IPS-NIHi7 (cell line): ENCODE measurements around the gene ZNF445.
"Not testable (repeated sequence)": the region's sequence is repeated elsewhere in the genome, so short reads cannot be mapped to it uniquely, and the experiment has no call there.

Experiments used
- DNase-seq: peaks from one replicate; pipeline ENCODE4 v3.0.0; 2012; ENCODE audit warnings: mixed read lengths; ENCODE audit errors: extremely low spot score

Gene ZNF445

DNA sequence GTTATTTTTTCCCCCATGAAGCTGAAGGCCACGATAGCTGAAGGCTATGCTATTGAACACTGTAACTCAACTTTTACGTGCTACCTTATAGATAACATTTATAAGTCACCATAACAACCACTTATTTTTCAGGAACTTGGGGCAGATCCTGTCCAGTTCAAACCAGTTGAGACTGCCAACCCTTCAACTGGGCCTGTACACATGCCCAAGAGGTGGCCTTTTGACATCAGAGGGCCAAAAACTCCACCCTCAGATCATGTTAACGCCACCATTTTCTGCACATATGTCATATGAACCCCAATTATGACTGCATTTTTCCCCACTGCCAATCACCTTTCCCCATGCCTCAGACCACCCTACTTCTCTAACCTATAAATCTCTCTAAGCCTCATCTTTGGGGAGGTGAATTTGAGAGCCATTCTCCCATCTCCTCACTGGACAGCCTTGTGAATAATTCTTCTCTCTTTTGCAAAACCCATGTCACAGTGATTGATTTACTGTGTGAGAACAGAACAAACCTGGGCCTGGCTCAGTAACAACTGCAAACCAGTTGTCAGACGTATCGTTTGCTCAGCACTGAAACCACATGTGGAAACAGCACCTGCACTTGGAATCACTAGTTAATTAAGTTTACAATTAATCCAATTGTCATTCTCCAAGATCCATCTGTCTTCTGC is 42.5 kb downstream of the ZNF445 start:
- no peak for DNase-seq

DNA sequence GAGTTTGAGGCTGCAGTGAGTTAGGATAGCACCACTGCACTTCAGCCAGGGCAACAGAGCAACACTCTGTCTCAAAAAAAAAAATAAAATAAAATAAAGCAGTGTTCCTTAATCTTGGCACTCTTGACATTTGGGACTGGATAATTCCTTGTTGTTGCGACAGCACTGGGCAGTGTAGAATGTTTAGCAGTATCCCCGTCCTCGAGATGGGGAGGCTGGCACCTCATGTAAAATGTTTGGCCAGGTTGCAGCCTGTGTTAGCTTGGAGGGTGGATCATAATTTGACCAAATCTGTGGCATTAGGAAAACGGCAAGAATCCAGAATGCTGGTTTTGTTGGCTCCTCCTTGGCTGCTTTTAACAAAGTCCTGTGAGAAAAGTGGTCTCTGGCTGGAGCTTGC is 47.0 kb downstream of the ZNF445 start:
- no peak for DNase-seq

DNA sequence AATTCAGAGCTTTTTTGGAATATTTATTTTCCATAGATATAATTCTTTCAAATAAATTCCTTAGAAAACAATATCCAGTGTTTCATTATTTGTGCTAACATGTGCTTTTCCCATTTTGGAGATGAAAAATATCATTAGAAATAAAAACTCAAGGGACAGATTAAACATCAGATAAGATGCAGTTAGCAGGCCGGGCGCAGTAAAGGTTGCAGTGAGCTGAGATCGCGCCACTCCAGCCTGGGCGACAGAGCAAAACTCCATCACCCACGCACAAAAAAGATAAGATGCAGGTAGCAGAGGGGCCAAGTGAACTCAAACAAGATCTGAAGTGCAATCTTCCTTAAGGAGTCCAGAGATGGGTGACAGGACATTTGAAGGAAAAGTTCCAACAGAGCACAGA is 48.0 kb downstream of the ZNF445 start:
- DNase-seq: no peak

DNA sequence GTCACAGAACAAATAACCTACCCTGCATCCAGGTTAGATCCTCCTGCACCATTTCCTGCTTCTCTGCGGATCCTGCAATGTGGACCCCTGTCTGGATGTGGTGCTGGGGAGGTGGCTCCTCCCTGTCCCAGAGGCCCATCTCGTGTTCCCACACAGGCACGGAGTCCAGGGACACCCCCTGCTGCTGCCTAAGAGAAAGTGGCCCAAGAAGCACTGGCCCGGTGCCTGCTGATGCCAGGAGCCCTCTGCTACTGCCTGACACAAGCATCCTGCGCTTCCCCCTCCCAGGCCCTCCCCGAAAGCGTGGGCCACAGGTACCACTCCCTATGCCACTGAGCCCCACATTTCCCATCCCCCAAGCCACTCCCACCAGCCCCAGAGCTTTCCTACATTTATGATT is 48.6 kb downstream of the ZNF445 start:
- no peak for DNase-seq

DNA sequence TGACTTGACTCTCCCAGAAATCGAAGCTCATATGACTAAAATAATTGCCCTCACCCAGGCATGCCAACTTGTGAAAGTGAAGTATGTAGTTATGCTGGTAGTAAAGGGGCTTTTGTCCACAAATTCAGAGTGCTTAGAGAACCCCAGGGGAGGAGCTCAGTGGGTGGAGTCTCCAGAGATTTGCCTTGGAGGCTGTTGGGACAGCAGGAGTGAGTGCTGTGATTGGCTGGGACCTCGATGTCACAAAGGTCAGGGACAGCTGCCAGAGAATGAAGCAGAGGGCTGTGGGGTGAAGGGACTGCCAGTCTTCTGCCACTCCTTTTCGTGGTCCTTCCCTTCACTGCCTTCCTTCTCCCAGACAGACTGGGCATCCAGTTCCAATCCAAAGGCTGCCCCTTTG is 49.8 kb downstream of the ZNF445 start:
- DNase-seq: peak; percentile 63

DNA sequence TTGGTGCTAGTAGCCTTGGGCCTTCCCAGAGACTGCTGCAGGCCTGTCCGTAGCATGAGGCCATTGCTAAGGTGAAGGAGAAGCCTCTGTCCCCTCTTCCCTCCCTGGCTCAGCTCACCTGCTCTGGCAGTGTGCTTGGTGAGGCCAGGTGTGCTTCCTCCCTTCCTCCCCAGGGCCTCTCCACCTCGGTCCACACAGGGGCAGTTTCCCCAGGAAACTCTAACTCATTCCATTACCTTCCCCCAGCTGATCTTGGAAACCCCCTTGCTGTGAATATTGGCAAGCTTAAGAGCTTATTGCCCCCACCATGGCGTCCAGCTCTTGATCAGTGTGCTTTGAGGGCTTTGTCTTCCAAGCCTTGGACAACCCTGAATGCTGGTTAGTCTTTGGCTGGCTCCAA is 52.7 kb downstream of the ZNF445 start:
- no peak for DNase-seq

DNA sequence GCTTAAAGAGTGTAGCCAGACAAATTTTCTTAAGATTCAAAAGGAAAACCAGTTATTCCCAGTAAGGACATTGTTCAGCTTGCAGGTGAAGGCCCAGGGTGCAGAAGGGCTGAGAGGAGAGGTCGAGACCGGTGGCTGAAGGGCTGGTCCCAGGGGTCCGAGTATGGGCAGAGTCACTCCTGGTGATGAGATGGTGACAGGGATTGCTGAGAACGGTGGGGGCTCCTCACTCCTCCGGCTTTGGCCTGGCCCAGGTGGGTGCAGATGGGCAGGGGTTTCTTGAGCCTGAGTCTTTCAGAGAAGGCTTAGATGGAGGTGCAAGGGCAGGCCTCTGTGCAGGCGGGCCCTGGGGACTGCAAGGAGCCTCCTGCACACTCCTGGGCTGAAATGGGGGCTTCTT is 56.2 kb downstream of the ZNF445 start:
- no peak for DNase-seq

DNA sequence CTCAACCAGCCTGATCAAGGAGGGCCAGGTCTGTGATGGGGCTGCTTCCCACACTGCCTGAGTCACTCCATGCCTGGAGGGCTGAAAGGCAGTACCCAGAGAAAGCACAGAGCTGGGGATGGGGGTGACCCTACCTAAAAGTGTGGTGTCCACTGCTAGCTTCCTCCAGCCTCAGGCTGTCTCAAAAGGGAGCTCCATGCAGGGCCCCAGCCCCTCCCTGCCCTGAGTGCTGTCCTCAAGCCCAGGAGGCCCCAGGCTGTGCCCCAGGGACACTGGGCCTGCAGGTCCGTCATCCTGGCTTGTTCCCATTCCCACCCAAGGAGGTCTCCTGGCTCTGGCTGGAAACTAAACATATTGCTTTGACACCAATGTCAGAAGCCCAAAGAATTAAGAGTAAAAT is 56.8 kb downstream of the ZNF445 start:
- no peak for DNase-seq

DNA sequence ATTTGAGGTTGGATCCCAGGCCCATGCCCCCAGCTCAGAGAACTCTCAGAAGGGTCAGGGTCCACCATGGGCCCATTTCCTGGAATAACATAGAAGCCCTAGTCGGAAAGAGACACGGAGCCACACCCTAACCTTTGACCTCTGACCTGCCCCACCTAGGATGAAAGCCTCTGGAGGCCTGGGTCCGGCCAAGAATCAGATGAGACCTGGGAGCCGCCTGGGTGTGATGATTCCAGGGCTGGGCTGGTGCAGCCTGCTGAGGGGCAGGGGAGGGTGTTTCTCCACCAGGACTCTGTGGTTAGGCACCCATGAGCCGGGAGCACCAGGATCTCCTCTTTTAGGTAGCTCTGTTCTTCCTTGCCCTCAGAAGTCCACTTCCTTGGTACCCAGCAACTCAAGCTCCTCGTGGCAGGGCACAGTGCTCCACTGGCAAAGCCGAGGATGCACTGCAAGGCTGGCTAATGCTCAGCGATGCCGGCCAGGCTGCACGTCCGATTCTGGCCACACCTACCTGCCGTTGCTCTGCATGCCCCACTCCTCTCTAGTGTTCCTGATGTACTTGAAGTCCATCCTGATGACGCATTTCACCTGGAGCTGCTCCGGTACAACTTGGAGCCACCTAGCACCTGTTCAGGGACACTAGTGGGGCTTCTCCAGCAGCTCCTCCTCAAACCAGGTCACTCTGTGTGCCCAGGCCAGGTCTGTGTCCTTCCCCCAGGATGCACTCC is 57.4 kb downstream of the ZNF445 start:
- no peak for DNase-seq

DNA sequence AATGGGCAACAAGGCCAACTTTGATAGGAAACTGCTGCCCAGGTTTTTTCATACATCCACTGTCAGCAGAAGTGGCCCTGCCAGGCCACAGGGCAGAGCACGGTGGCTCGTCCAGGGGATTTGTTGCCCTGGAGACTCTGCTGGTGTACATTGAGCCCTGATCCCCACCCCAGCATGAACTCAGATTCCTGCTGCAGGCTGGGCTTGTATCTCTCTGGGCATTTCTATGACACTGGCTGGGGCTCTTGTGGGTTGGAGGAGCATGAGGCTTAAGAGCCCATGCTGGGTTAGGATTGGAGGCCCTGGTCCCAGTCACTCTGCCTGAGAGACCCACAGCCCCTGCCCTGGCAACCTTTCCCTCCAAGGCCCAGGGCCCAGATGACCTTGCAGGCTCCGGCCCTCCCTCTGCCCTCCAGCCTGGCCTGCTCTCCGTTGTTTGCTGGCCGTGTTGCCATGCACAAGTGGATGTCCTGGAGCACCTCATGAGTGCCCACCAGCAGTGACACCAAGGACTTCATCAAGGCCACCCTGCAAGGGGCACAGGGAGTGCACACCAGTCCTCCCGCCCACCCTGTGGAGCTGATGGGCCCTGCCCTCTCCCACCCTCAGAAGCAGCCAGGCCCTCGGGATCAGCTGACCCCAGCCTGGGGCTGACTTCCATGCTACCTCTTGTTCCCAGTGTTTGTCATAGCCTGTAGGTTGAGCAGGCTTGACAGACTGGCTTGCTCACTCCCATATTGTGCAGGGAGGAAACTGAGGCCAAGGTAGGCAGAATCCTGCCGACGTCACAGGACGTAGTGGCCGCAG is 58.2 kb downstream of the ZNF445 start:
- no peak for DNase-seq

DNA sequence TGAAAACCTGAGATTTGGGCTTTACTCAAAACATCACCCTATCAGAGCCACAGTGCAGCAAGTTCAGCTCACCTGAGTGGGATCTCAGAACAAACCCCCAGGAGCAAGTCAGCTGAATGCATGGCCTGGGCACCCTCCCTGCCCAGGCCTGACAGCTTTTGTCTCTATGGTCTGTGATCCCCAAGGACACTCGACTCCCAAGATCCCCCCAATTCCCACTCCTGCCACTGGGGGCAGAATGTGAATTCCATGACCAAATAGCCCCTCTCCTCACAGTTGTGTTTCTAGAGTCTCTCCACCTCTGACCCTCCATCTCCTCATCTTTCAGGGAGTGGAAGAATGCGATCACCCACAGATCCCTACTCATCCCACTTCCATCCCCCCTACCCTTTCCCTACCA is 58.9 kb downstream of the ZNF445 start:
- DNase-seq: peak; percentile 56

DNA sequence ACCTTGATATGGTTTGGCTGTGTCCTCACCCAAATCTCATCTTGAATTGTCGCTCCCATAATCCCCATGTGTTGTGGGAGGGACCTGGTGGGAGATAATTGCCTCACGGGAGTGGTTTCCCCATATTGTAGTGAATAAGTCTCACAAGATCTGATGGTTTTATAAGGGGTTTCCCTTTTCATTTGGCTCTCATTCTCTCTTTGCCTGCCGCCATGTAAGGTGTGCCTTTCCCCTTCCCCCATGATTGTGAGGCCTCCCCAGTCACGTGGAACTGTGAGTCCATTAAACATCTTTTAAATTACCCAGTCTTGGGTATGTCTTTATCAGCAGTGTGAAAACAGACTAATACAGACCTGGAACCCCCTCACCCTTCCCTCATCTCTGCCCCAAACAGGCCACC is 59.4 kb downstream of the ZNF445 start:
- not testable (repeated sequence) for DNase-seq

DNA sequence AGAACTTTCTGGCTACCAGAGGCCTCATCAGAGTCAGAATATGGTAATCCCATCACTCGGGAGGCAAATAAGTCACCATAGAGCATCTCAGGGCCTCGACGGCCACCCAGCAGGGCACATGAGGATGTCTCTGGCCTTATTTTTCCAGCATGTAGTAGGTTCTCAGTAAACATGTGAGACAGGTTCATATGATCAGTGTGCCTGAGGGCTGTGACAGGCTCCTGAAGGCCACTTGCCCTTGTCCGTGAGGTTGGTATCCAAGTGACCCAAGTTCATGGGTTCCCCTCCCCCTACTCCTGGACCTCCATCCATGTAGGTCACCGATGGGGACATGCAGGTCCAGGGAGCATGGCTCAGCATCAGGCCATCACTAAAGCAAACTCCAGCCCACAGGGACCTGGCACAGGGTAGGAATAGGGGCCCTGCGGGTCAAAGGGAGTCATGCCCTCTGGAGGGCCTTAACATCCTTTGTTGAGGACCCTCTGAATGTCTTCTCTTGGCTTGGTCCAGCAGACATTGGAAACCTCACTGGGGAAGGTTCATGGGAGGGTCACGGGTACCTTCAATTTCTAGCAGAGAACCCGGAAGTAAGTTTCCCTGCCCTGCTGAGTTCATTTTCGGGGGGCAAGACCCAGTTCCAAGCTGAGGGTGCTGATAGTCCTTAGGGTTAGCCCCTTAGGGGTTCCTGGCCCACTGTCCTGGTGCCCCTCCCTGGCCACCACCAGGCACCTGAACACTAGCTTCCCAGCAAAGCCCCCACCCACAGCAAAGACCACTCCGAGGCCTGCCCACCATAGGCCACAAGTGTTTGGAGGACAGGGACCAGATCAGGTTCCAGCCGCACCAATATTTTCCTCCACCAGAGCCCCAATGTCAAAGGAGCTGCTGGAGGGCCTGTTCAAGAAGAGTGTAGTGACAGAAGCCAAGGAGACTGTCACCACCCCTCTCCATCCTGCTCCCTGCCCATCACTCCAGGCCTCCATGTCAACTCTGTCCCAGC is 61.1 kb downstream of the ZNF445 start:
- no peak for DNase-seq

DNA sequence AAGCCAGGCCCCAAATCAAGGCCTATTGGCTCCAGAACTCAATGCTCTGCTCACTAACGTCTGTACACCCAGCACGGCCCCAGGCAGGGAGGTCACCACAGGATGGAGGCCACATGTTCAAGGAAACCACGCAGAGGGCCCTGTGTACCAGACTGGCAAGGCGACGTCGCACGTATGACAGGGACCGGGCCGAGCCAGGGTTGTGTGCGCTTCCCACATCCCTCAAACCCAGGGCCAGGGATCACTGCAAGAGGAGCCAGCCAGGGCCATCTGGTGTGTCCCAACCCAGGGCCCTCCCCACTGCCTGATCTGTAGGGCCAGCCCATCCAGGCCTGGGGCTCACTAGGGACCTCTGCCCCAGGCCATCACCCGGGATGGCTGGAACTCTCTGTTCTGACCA is 62.0 kb downstream of the ZNF445 start:
- DNase-seq: no peak

DNA sequence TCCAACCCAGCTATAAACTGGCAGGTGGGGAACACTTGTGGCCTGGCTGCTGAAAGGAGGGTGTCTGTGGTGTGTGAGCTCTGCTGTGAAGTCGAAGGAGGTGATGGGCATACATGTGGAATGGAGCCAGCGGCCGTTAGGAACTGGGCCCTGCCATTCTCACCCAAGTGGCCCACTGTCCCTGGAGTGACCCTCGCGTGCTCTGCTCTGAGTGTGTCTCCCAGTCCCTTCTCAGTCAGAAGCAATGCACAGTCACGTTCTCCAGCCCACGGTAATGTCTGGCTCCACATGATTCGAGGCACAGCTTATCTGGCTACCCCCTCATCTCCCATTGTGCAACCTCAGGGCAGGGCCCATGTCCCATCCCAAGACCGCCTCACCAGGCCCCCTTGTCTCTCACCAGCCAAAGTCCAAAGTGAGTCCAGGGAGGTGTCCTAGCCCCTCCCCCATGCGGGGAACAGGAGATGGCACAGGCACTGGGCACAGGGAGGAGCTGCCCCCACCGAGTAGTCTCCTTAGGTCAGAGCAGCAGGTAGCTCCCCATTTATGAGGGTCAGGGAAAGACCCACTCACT is 62.9 kb downstream of the ZNF445 start:
- DNase-seq: no peak

DNA sequence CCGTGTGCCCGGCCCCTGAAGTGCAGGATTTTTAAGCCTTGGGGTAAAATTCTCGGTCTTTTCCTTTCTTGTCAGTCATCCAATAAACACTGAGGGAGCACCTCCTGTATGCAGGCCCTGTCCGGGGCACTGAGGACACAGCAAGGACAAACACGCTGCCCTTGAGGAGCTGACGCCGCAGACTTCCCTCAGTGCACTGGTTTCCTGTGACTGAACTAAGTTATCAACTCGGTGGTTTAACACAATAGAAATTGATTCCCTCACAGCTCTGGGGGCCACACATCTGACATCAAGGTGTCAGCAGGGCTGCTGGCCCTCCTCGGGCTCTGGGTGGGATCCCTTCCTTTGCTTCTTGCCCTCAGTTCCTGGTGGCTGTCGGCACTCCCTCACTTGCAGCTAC is 65.1 kb downstream of the ZNF445 start:
- DNase-seq: no peak

DNA sequence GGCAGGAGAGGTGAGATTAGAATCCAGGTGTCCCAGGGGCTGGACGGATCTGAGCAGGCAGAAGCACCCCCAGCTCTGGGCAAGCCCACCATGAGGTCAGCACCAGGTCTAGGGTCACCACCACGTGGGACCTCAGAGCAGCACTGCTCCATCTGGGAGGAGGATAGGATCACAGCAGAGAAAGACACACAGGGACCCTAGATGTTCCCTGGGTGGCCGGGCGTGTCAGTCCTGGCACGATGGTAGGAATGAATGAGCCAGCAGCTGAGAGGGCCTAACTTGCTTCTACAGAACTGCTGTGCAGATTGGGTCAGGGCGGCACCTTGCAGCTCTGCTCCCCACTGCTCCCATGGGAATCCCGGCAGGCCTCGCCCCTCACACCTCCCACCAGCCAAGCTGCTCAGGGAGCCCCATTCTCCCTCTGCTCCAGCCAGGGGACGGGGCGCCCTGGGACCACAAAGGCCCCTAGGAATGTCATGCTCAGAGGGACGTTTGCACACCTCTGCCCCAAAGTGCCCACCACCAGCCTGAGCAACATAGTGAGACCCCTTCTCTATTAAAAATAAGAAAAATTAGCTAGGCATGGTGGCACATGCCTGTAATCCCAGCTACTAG is 66.3 kb downstream of the ZNF445 start:
- no peak for DNase-seq

DNA sequence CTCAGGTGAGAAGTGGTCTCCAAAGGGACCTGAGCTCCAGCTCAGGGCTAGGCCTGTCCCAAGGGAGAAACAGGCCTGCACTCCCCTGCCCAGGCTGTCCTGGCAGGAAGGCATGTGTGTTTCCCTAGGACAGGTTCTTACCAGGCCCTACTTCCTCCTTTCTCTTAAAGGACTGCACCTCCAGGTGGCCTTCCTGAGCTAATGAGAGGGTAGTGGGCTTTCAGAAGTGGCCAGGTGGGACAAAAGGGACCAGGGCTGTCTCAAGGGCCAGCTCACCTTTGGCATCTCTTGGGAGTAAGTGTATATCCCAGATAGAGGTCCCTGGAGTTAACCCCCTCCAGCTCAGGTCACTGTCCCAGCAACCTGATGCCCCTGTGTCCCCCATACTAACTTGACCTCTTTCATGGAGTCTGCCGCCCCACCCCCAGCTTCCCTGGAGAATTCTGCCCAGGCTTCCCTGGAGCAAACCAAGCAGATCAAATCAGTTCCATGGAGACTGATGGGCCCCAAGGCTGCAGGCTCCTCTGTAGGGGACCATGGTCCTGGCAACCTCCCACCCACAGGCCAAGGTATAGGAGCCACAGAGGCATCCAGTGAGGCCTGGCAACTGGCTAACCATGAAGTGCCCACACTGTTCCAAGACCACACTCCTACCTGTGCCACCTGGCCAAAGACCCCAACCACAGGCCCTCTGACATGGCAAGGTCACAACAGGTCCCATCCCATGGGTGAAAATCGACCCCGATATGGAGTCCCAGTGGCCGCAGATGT is 67.6 kb downstream of the ZNF445 start:
- DNase-seq: no peak

DNA sequence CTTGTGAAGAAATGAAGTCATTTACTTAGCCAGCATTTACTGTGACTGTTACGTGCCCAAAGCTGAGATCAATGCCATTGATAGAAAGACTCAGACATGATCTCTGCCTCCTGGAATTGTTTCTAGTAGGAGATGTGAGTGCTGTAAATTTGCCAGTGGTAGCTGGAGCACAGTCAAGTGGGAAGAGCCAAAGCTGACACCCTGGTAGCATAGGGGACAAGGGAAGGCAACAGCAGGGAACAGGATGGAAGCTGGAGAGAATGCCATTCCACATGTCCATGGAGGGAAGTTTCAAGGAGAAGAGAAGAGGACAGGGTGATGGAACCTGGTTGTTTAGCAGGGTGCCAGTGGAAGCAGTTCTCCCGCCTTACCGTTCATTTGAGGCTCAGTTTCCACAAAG is 74.9 kb downstream of the ZNF445 start:
- DNase-seq: no peak

DNA sequence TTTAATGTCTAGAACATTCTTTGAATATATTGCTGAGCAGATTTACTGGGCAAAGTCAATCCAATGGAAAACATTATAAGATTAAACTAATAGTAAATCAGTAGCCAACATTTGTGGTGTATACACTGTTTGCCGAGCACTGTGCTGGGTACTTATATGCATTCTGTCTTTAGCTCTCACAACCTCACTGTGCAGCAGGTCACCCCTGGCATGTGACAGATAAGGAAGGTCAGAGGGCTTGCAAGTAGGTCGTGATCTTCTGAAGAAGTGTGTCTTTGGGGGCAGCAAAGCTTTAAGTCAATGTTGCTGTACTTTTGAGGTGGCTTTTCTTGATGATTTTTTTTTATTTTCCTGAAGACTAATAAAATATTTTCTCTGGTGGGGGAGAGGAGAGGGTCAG is 76.7 kb downstream of the ZNF445 start:
- DNase-seq: no peak
